H54 (cell line): ENCODE results near the gene ARHGAP40.
A peak's percentile ranks its signal among the peaks of the same experiment; 100 is the strongest.

Experiments
- DNase-seq: peaks from one replicate; pipeline ENCODE4 v3.0.0; 2011; ENCODE audit warnings: low spot score, mixed read lengths; ENCODE audit not compliant: insufficient read length
- FAIRE-seq: peaks from 3 replicates; lab custom pipeline; 2011; peaks lifted over from hg19 to GRCh38; lab: Jason Lieb, UNC
- POLR2A ChIP-seq: IDR thresholded peaks from 2 replicates; pipeline ENCODE4 v1.6.1; 2011; ENCODE audit warnings: low read depth, mild to moderate bottlenecking, low read length

The ARHGAP40 gene

DNA sequence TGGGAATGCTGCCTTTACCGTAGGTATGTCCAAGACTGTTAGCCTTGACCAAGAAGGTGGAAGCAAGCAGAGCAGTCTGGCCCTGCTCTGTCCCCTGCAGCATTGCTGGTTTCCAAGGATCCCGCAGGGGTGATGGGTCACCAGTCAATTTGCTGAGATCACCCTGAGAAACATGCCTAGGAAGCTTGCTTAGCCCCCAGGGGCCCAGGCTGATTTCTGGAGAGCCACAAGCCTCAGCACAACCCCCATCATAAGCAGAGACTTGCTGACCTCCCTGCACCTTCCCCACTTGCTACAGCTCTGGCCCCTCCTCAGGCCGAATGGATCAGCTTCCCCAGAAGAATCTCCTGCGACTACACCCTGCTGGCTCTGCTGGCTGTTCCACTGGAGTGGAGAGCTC, 21.5 kb downstream of the ARHGAP40 start:
- DNase-seq (no peak), FAIRE-seq (no peak)
- TF ChIP-seq POLR2A = no peak

DNA sequence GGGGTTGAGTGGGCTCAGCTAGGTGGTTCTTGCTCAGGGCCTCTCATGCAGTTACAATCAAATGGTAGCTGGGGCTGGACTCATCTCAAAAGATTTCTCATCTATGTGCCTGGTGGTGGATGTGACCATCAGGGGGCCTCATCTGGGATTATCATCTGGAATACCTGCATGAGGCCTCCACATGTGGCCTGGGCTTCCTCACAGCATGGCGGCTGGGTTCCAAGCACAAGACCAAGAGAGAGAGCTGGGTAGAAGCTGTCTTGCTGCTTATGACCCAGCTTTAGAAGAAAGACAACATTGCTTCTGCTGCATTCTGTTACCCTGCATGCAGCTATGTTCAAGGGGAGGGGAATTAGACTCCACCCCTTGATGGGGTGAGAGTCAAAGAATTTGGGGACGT, 22.5 kb downstream of the ARHGAP40 start:
- TF ChIP-seq POLR2A = no peak
- no peak for DNase-seq
- no peak for FAIRE-seq

DNA sequence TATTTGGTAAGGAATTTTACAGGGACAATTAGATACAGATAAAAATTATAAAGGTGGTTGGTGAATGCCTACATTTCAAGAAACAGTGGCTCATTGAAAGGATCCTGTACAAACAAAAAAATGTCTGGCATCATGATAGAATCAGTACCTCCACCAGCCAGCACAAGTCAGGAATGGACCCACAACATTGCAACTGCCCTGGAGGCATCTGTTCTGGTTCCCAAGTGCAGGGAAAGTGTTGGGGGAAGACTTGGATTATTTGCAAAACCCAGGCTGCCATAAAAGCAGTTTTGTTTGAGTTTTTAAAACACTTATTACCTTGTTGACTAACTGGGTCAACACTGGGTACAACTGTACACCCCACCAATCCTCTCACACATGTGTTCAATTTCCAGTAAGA, 24.3 kb downstream of the ARHGAP40 start:
- no peak for DNase-seq
- no peak for TF ChIP-seq POLR2A
- no peak for FAIRE-seq

DNA sequence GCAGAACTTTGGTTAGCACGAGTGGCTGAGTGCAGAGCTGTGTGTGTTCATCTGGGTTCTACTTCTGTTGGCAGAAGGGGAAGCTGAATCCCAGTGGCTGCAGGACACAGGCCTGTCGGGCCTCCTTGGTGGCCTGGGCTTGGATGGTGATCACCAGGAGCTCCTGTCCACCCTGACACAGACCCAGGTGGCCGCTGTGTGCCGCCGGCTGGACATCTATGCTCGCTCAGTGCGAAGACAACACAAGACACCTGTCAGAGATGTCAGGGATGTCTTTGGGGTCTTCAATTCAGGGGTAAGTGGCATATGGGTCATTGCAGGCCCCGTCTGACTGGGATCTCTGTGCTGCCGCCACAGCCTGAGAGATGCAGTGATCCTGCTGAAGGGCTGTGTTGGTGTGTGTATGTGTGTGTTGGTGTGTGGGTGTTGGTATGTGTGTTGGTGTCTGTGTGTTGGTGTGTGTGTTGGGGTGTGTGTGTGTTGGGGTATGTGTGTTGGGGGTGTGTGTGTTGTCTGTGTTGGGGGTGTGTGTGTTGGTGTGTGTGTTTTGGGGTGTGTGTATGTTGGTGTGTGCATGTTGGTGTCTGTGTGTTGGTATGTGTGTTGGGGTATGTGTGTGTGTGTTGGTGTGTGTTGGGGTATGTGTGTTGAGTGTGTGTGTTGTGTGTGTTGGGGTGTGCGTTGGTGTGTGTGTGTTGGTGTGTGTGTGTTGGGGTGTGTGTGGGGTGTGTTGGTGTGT, 25.5 kb downstream of the ARHGAP40 start:
- TF ChIP-seq POLR2A = no peak
- FAIRE-seq (no peak), DNase-seq (no peak)

DNA sequence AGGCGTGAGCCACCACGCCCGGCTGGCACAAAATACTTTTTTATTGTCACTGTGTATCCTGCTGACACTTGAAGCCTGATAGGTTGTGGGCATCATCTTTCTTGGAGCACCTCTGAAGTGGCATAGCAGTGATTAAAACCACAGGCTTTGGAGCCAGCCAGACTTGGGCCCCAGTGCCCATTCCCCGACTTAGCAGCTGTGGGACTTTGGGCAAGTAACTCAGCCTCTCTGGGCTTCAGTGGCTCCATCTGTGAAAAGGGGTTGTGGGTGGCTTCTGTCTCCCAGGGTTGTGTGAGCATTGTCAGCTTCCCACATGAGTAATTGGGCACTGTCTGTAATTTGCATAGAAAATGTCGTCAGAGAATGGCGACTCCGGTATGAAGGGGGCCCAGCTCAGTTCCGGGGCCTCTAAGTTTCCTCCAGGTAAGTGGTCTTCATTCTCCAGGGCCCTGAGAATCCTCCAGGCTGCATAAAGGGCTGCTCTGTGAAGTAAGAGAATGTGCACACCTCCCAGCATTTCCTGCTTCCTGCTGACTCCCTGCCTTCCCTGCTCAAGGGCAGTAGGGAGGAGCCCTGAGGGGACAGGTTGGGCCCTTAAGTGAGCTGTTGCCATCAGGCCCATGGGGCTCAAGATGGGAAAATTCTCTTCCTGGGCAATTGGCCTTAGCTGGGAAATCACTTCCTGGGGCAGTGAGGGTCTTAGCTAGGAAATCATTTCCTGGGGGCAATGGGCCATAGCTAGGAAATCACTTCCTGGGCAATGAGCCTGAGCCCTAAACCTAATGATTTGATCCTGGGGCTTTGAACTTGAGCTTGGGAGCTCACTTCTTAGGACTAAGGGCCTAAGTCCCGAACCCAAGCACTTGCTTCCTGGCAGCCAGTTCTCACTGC, 27.2 kb downstream of the ARHGAP40 start:
- DNase-seq (peak; percentile 24), FAIRE-seq (no peak)
- no peak for TF ChIP-seq POLR2A

DNA sequence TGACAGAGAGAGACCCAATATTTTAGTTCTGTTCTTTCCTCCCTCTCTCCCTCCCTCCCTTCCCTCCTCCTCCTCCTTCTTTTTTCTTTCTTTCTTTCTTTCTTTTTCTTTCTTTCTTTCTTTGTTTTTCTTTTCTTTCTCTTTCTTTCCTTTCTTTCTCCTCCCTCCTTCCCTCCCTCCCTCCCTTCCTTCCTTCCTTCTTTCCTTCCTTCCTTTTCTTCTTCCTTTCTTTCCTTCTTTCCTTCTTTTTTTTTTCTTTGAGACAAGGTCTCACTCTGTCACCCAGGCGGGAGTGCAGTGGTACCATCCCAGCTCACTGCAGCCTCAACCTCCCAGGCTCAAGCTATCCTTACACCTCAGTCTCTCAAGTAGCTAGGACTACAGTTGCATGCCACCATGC, 28.4 kb downstream of the ARHGAP40 start:
- no peak for DNase-seq
- FAIRE-seq = no peak
- TF ChIP-seq POLR2A = no peak

DNA sequence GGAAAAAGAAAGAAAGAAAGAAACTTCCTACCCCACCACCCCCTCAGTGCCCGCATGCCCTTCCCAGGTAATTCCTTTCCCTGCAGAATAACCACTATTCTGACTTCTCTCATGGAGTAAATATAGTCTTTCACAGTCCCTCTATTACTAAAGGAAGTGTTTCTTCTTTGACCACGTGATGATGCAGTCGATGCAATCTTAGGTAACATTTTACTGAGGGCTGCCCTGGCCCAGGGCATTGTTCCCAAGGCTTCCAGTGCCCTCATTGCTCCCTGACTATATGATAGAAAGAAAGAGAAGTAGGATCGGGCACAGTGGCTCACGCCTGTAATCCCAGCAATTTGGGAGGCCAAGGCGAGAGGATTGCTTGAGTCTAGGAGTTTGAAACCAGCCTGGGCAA, 29.1 kb downstream of the ARHGAP40 start:
- no peak for DNase-seq
- no peak for TF ChIP-seq POLR2A
- no peak for FAIRE-seq

DNA sequence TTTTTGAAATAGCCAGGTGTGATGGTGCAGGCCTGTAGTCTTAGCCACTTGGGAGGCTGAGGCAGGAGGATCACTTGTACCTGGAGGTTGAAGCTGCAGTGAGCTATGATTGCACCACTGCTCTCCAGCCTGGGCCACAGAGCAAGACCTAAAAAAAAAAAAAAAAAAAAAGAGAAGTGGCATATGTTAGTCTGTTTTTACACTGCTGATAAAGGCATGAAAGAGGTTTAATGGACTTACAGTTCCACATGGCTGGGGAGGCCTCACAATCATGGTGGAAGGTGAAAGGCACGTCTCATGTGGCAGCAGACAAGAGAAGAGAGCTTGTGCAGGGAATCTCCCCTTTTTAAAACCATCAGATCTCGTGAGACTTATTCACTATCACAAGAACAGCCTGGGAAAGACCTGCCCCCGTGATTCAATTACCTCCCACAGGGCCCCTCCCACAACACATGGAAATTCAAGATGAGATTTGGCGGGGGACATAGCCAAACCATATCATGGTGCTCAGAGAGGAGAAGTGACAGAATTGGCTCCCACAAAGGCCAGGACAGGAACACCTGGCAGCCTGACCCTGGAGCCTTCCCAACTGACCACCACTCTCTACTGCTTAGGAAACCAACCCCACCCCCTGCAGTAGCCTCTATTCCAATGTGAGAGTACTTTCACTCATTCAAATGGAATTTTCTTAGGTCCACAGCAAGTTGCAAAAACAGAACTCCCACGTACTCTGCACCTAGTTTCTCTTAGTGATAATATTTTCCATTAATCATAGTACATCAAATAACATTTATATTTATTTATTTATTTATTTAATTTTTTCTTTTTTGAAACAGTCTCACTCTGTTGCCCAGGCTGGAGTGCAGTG, 29.8 kb downstream of the ARHGAP40 start:
- no peak for FAIRE-seq
- no peak for TF ChIP-seq POLR2A

DNA sequence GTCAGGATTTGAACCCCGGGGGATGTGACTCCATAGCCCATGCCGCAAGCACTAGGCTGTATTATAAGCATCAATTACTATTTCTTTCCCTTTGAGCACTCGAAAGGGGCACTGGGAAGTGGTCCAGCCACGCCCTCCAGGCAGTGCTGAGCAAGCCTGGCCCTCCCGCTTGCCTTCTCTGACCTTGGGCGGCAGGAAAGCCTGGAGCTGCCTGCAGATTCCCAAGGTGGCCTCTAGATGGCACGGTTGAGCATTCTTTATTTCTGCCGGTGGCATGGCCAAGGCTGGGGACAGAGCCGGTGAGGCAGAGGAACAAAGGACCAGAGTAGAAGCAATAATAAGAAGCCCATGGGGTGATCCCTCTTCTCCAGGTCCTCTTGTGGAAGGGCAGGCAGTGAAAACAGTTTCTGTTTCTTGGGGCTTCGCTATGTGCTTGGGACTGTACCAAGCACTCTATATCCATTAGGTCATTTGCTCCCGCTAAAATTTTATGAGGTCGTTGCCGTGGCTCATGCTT, 32.0 kb downstream of the ARHGAP40 start:
- TF ChIP-seq POLR2A = no peak
- peak; percentile 68 for DNase-seq
- FAIRE-seq = no peak

More for the DNA sequence above, 29.8 kb downstream of the ARHGAP40 start:
- DNase-seq = no peak

DNA sequence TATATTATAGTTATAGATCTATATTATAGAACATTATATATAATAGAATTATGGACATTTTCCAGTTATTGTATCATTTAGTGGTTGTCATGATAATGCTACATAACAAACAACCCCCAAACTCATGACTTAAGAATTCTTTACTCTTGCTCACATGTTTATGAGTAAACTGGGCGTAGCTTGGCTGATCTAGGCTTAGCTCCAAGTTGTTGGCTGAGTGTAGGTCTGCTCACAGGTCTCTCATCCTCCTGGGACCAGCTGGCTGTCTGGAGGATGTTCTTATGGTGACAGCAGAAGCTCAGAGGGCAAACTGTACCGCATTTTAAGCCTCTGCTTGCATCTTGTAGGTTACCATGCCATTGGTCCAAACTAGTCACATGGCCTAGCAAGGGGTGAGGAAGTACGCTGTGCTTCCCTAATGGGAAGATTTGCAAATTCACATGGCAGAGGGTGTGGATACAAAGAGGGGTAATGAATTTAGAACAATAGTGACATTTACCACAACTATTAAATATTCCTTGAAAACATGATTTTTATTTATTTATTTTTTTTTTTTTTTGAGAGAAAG, 34.2 kb downstream of the ARHGAP40 start:
- no peak for TF ChIP-seq POLR2A
- FAIRE-seq = no peak

DNA sequence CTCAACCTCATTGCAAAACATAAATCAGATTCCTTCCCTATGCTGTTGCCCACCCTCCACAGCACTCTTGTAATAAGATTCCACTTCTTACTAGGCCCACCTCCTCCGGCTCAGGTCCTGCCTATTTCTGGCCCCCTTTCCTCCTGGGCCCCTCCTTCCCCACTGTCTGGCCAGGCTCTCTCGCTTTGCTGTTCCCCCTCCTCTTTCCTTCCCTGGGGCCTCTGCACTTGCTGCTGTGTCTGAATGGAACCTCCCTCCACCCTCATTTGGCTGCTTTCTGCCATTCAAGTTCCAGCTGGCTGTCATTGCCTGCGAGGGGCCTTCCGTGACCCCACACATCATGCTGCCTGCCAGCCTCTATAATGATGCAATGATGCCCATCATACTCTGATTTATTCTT, 38.9 kb downstream of the ARHGAP40 start:
- no peak for TF ChIP-seq POLR2A
- no peak for FAIRE-seq
- no peak for DNase-seq

More for the DNA sequence above, 34.2 kb downstream of the ARHGAP40 start:
- peak; percentile 39 for DNase-seq

DNA sequence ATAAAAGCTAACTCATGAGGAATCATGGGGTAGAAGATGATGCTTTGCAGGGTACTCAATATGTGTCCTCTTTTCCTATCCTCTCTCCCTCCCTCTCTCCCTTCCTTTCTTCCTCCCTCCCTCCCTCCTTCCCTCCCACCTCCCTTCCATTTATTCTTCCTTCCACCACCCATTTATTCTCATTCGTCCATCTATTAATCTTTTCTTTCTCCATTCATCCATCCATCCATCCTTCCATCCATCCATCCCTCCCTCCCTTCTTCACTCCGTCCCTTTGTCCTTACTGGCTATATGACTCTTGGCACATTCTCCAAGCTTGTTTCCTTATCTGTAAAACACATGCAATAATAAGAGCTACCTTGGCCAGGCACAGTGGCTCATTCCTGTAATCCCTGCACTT, 40.9 kb downstream of the ARHGAP40 start:
- no peak for TF ChIP-seq POLR2A
- no peak for FAIRE-seq
- no peak for DNase-seq
